Measurements from ENCODE around the gene TMEM63C. TPM values are rescaled to one million over a fixed set of nuclear protein-coding genes. Genes with fewer than 3 reads are reported as not detected.

Gene TMEM63C
- total RNA-seq, 2 experiments from 2014 or later, result 0.79 to 6.6 TPM

DNA sequence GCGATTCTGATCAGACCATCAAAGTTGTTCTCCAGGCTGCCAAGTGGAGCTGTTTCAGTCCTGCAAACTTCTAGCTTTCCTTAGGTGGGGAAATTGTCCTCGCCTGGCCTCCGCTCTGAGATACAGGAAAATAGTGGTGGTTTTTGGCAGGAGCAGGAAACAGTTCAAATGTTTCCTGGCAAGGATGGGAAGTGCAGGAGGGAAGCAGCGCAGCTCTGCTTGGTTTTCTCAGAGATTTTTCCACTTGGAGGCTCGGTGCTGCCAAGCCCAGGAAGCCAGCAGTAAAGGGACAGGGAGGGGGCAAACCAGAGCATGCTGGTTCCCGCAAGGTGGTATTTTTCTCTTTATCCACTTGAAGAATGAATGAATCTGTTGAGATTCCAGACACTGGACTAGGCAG, 17.0 kb downstream of the TMEM63C start:
- Histone ChIP-seq H3K9me3 (ENCODE audit: low read length) (no peaks in the 10 kb centered on the region), H3K79me2 (ENCODE audit: insufficient read depth, low read depth, low read length) (no peaks in the 10 kb centered on the region), H3K36me3 (ENCODE audit: insufficient read depth, low read length) (no peaks in the 10 kb centered on the region), H2AFZ (ENCODE audit: low read length) (no peak overlapping the region), H3K4me3 (ENCODE audit: low read depth, low read length, poor library complexity, severe bottlenecking) (no peak overlapping the region), H3K9me2 (ENCODE audit: insufficient read depth, low read length) (no peaks in the 10 kb centered on the region), H3K4me1 (ENCODE audit: insufficient read depth, low read length, poor library complexity, severe bottlenecking) (no peaks in the 10 kb centered on the region), H4K20me1 (ENCODE audit: insufficient read depth, low read length) (no peaks in the 10 kb centered on the region), H3K27ac (ENCODE audit: low read depth, low read length, poor library complexity, severe bottlenecking) (no peak overlapping the region), H3K4me2 (ENCODE audit: low read length) (no peak overlapping the region)
- ChIA-PET CTCF (ENCODE audit: unreplicated experiment) (no interaction called here), POLR2A (no interaction called here)
- TF ChIP-seq, protein P1, sequence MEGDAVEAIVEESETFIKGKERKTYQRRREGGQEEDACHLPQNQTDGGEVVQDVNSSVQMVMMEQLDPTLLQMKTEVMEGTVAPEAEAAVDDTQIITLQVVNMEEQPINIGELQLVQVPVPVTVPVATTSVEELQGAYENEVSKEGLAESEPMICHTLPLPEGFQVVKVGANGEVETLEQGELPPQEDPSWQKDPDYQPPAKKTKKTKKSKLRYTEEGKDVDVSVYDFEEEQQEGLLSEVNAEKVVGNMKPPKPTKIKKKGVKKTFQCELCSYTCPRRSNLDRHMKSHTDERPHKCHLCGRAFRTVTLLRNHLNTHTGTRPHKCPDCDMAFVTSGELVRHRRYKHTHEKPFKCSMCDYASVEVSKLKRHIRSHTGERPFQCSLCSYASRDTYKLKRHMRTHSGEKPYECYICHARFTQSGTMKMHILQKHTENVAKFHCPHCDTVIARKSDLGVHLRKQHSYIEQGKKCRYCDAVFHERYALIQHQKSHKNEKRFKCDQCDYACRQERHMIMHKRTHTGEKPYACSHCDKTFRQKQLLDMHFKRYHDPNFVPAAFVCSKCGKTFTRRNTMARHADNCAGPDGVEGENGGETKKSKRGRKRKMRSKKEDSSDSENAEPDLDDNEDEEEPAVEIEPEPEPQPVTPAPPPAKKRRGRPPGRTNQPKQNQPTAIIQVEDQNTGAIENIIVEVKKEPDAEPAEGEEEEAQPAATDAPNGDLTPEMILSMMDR (conservative IDR thresholded peaks at IDR 0.05; ENCODE audit: low read length), result no peak
- no peak for TF ChIP-seq EZH2phosphoT487 (IDR thresholded peaks at IDR 0.05; ENCODE audit: borderline replicate concordance, low read depth, low read length)
- no peak for DNase-seq (ENCODE audit: low spot score)
- BruUV-seq (replicated peaks), result no TSS peak
- intact Hi-C loops (cut with micrococcal nuclease; ENCODE audit: unreplicated experiment), result no loop called here

DNA sequence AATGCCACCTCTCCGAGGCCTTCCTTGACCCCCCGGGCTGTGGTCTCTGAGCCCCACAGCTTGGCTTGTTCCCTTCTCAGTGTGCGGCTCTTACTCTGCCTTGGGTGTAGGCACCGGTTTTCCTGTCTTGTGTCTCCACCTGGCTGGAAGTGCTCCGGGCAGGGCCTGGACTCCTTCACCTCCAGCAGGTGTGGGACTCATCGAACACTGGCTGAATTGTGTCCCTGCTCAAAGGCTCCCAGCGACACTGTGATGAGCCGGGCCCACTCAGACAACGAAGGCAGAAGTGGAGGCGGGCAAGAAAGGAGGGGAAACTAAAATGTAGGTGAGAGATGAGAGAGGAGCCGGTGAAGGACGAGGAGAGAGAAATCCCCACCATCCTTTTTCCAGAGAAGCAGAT, 18.0 kb downstream of the TMEM63C start:
- DNase-seq (ENCODE audit: low spot score), result no peak
- H3K9me2 ChIP-seq (ENCODE audit: insufficient read depth, low read length), result no peaks in the 10 kb centered on the region
- BruUV-seq (replicated peaks), result no TSS peak
- POLR2A ChIA-PET, result no interaction called here
- H2AFZ ChIP-seq (ENCODE audit: low read length), result no peak overlapping the region
- H3K36me3 ChIP-seq (ENCODE audit: insufficient read depth, low read length), result no peaks in the 10 kb centered on the region
- no peak overlapping the region for H3K27ac ChIP-seq (ENCODE audit: low read depth, low read length, poor library complexity, severe bottlenecking)
- no peak overlapping the region for H3K4me3 ChIP-seq (ENCODE audit: low read depth, low read length, poor library complexity, severe bottlenecking)
- CTCF ChIA-PET (ENCODE audit: unreplicated experiment), result no interaction called here
- H4K20me1 ChIP-seq (ENCODE audit: insufficient read depth, low read length), result no peaks in the 10 kb centered on the region
- no peak overlapping the region for H3K4me2 ChIP-seq (ENCODE audit: low read length)
- H3K79me2 ChIP-seq (ENCODE audit: insufficient read depth, low read depth, low read length), result no peaks in the 10 kb centered on the region
- intact Hi-C loops (cut with micrococcal nuclease; ENCODE audit: unreplicated experiment), result no loop called here
- TF ChIP-seq EZH2phosphoT487 (IDR thresholded peaks at IDR 0.05; ENCODE audit: borderline replicate concordance, low read depth, low read length), result no peak
- TF ChIP-seq, protein P1 (conservative IDR thresholded peaks at IDR 0.05; ENCODE audit: low read length), result no peak
- no peaks in the 10 kb centered on the region for H3K9me3 ChIP-seq (ENCODE audit: low read length)
- H3K4me1 ChIP-seq (ENCODE audit: insufficient read depth, low read length, poor library complexity, severe bottlenecking), result no peaks in the 10 kb centered on the region

DNA sequence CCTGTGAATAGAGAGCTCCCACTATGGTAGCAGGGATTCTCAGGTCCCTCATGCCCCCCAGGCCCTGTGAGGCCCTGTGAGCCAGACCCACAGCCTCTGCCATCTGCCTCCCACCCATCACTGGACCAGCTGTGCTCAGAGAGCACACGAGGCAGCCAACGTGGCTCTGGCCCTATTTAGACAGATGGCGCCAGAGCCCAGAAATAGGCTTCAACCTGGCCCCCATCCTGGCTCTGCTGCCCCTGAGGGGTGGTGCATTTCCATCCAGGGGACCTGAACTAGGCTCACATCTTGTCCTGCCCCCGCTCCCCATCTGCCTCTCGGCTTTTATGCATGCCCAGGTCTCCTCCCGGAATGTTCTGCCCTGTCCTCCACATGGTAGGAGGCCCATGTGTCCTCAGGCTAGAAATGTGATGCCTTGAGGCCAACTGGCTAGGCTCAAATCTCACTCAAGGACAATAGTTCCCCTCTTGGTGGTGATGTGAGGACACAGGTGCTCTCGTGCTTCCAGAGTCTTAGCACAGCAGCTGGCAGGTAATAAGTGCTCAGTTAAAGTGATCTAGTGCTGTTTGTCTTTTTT, 18.9 kb downstream of the TMEM63C start:
- Histone ChIP-seq H3K4me3 (ENCODE audit: low read depth, low read length, poor library complexity, severe bottlenecking) (no peak overlapping the region), H3K4me1 (ENCODE audit: insufficient read depth, low read length, poor library complexity, severe bottlenecking) (no peaks in the 10 kb centered on the region), H3K27ac (ENCODE audit: low read depth, low read length, poor library complexity, severe bottlenecking) (no peak overlapping the region), H3K79me2 (ENCODE audit: insufficient read depth, low read depth, low read length) (no peaks in the 10 kb centered on the region), H3K36me3 (ENCODE audit: insufficient read depth, low read length) (no peaks in the 10 kb centered on the region), H4K20me1 (ENCODE audit: insufficient read depth, low read length) (no peaks in the 10 kb centered on the region), H3K9me3 (ENCODE audit: low read length) (no peaks in the 10 kb centered on the region), H3K4me2 (ENCODE audit: low read length) (no peak overlapping the region), H2AFZ (ENCODE audit: low read length) (no peak overlapping the region), H3K9me2 (ENCODE audit: insufficient read depth, low read length) (no peaks in the 10 kb centered on the region)
- no peak for TF ChIP-seq EZH2phosphoT487 (IDR thresholded peaks at IDR 0.05; ENCODE audit: borderline replicate concordance, low read depth, low read length)
- TF ChIP-seq, protein P1 (conservative IDR thresholded peaks at IDR 0.05; ENCODE audit: low read length), result 0 out of 2 replicates have a peak, but pooled peaks have one; percentile 17
- DNase-seq (ENCODE audit: low spot score), result no peak
- BruUV-seq (replicated peaks), result no TSS peak
- CTCF ChIA-PET (ENCODE audit: unreplicated experiment), result interaction anchor here (1.5 kb wide), 1 partner anchor 13 kb away, joined by 3 read pairs; no protein-coding TSS in a partner anchor
- intact Hi-C loops (cut with micrococcal nuclease; ENCODE audit: unreplicated experiment), result no loop called here
- POLR2A ChIA-PET, result interaction anchor here (0.7 to 0.8 kb wide), 2 partner anchors 56 to 779 kb away, joined by 3 read pairs; no protein-coding TSS in a partner anchor

Data from OCI-LY7 (cell line).